Gastroesophageal sphincter (tissue), 4 donors: ENCODE data around the gene GPATCH2. TPM values are rescaled to one million over a fixed set of nuclear protein-coding genes. Genes with fewer than 3 reads are reported as not detected.
A peak's percentile ranks its signal among the peaks of the same experiment; 100 is the strongest.

Source experiments
- ATAC-seq: fragments of 150-250 bp; one replicate; pipeline ENCODE4 v1.9.1; 2016; ENCODE audit warnings: mild to moderate bottlenecking, moderate library complexity
- H3K27ac ChIP-seq, 4 donors: fragments of 200-600 bp; sonication (generic) in 3 of 4; 1 replicate in 3 of 4; 2 replicates in 1 of 4; pipeline ENCODE4 v1.5.1; 2016 to 2019
- H3K27me3 ChIP-seq: fragments of 200-600 bp; sonication (generic); one replicate; pipeline ENCODE4 v1.5.1; 2019
- H3K36me3 ChIP-seq, 2 donors: fragments of 200-600 bp; sonication (generic); one replicate each; pipeline ENCODE4 v1.5.1; 2019; ENCODE audit warnings: control low read depth in 1 of 2
- H3K4me1 ChIP-seq, 3 donors: fragments of 200-600 bp; sonication (generic); 1 replicate in 2 of 3; 2 replicates in 1 of 3; pipeline ENCODE4 v1.5.1; 2016 to 2019; ENCODE audit warnings: control low read depth in 2 of 3
- H3K4me3 ChIP-seq, 2 donors: fragments of 200-600 bp; sonication (generic); one replicate each; pipeline ENCODE4 v1.5.1; 2019; ENCODE audit warnings: mild to moderate bottlenecking in 1 of 2, moderate library complexity in 1 of 2
- H3K9me3 ChIP-seq, 3 donors: fragments of 200-600 bp; sonication (generic); one replicate each; pipeline ENCODE4 v1.5.1; 2017 to 2019; ENCODE audit warnings: control low read depth in 2 of 3
- CTCF ChIP-seq, 4 experiments: fragments of 200-600 bp in 2 of 4; fragments of 450-650 bp in 2 of 4; sonication (generic) in 1 of 4; IDR thresholded peaks; one replicate each; pipeline ENCODE4 v1.5.1; 2017 to 2019; ENCODE audit warnings: antibody characterized with exemption in 4 of 4, mild to moderate bottlenecking in 2 of 4, moderate library complexity in 2 of 4
- EP300 ChIP-seq: sonication (generic); formaldehyde crosslinking; IDR thresholded peaks from one replicate; pipeline ENCODE4 v1.6.1; 2017; ENCODE audit warnings: antibody characterized with exemption, mild to moderate bottlenecking
- POLR2A ChIP-seq, 2 donors: fragments of 450-650 bp; IDR thresholded peaks; one replicate each; pipeline ENCODE4 v1.6.1; 2017; ENCODE audit warnings: antibody characterized with exemption in 2 of 2, mild to moderate bottlenecking in 2 of 2, moderate library complexity in 1 of 2
- POLR2AphosphoS5 ChIP-seq: sonication (generic); formaldehyde crosslinking; IDR thresholded peaks from one replicate; pipeline ENCODE4 v1.6.1; 2017; ENCODE audit warnings: antibody characterized with exemption
- WGBS, 2 donors: methylation state at CpG; one replicate each; pipeline ENCODE4 v1.1.5; 2018; ENCODE audit warnings: low coverage in 1 of 2; 5-methylcytosine and 5-hydroxymethylcytosine counted together
- total RNA-seq, 4 donors: library from RNA; depleted of rRNA; stranded (reverse); fragments of >200 nt; gene quantifications; one replicate each; pipeline ENCODE4 v1.1.0, GENCODE V29; 2016

Gene GPATCH2
- 10 to 100 TPM; 11.2 to 18.7 (median 14.3) TPM for total RNA-seq

- Histone ChIP-seq H3K4me1 (peaks cover 3 to 47% (median 11%) of the 10 kb centered on the region in 3 donors), H3K36me3 (no peaks in the 10 kb centered on the region), H3K9me3 (no peaks in the 10 kb centered on the region), H3K27me3 (no peaks in the 10 kb centered on the region), H3K27ac (peak within 1 kb of the TSS; percentile 69 to 88 (median 86)), H3K4me3 (peak within 1 kb of the TSS; percentile 66 to 79)
- WGBS, 2 donors, result 0 to 1% methylated on average over 21 to 26 of the region's 42 CpGs
- peak; percentile 95 for ATAC-seq
- TF ChIP-seq POLR2A (IDR thresholded peaks at IDR 0.05), result peak; percentile 25 to 26
- peak; percentile 12 to 58 (median 44) for TF ChIP-seq CTCF (IDR thresholded peaks at IDR 0.05)
- TF ChIP-seq POLR2AphosphoS5, result peak; percentile 29
- no peak for TF ChIP-seq EP300
Measured at GRCh38 chr1:217630711-217631591, at the start of gene GPATCH2, which contains the start of gene SPATA17. Gene GPATCH2 (minus strand): TSS chr1:217631090. CDS start chr1:217630971, 119 bp downstream. Gene SPATA17 (plus strand): TSS chr1:217631344. CDS start chr1:217631379, 35 bp downstream.

- H3K4me3 ChIP-seq, result no peak overlapping the region
- H3K27me3 ChIP-seq, result no peaks in the 10 kb centered on the region
- no peaks in the 10 kb centered on the region for H3K36me3 ChIP-seq
- no peaks in the 10 kb centered on the region for H3K9me3 ChIP-seq
- no peak for ATAC-seq
- no peak overlapping the region for H3K27ac ChIP-seq
- no peak for TF ChIP-seq EP300
- TF ChIP-seq POLR2A (IDR thresholded peaks at IDR 0.05), result no peak
- TF ChIP-seq CTCF (IDR thresholded peaks at IDR 0.05), result no peak
- no peak for TF ChIP-seq POLR2AphosphoS5
- 50% methylated on average over 2 of the region's 4 CpGs; no CpG with 5 or more reads in 1 of the 2 donors for WGBS, 2 donors
- H3K4me1 ChIP-seq, result no peaks in the 10 kb centered on the region
Measured at GRCh38 chr1:217674028-217674729, 43.3 kb upstream of the GPATCH2 start.

- no peaks in the 10 kb centered on the region for H3K4me1 ChIP-seq
- no peak for TF ChIP-seq POLR2A (IDR thresholded peaks at IDR 0.05)
- TF ChIP-seq POLR2AphosphoS5, result no peak
- TF ChIP-seq EP300, result no peak
- TF ChIP-seq CTCF (IDR thresholded peaks at IDR 0.05), result no peak
- H3K4me3 ChIP-seq, result no peak overlapping the region
- no peaks in the 10 kb centered on the region for H3K36me3 ChIP-seq
- 63% methylated on average over 2 of the region's 2 CpGs; no CpG with 5 or more reads in 1 of the 2 donors for WGBS, 2 donors
- H3K9me3 ChIP-seq, result no peaks in the 10 kb centered on the region
- H3K27ac ChIP-seq, result no peak overlapping the region
- H3K27me3 ChIP-seq, result no peaks in the 10 kb centered on the region
- ATAC-seq, result no peak
Measured at GRCh38 chr1:217673387-217673786, 42.5 kb upstream of the GPATCH2 start.

GRCh38 chr1:217668351-217668940, 37.6 kb upstream of the GPATCH2 start:
- H3K36me3 ChIP-seq, result no peaks in the 10 kb centered on the region
- H3K4me1 ChIP-seq, result no peaks in the 10 kb centered on the region
- H3K9me3 ChIP-seq, result no peaks in the 10 kb centered on the region
- TF ChIP-seq EP300, result no peak
- no peak for TF ChIP-seq POLR2AphosphoS5
- TF ChIP-seq CTCF (IDR thresholded peaks at IDR 0.05), result no peak
- TF ChIP-seq POLR2A (IDR thresholded peaks at IDR 0.05), result no peak
- no peak for ATAC-seq
- no peak overlapping the region for H3K4me3 ChIP-seq
- H3K27me3 ChIP-seq, result no peaks in the 10 kb centered on the region
- H3K27ac ChIP-seq, result no peak overlapping the region
- WGBS, 2 donors, result 40 to 47% methylated on average over 2 of the region's 2 CpGs
